SIG-M5 treated with dmso at 0.1 percent for 504 hours (cell line): ENCODE data around the gene PLEKHA6.

Experiments used
- DNase-seq: peaks from one replicate; lab custom pipeline; 2025; ENCODE audit not compliant: unreplicated experiment; lab: John Stamatoyannopoulos, UW

Gene PLEKHA6

GRCh38 chr1:204218552-204218951 lies 141.2 kb downstream of the PLEKHA6 start:
- no peak for DNase-seq

- DNase-seq = no peak
These were observed 142.1 kb downstream of the PLEKHA6 start for GRCh38 chr1:204217648-204218000.

GRCh38 chr1:204216880-204217647 lies 142.7 kb downstream of the PLEKHA6 start:
- no peak for DNase-seq

- DNase-seq = no peak
These were observed 143.5 kb downstream of the PLEKHA6 start for GRCh38 chr1:204216236-204216635.

GRCh38 chr1:204213668-204214662 lies 145.8 kb downstream of the PLEKHA6 start, which contains the start of gene GOLT1A:
GOLT1A (minus strand) TSS chr1:204213988; CDS start chr1:204213906, 82 bp downstream.
- DNase-seq = peak; percentile 79

- no peak for DNase-seq
These were observed 147.0 kb downstream of the PLEKHA6 start for GRCh38 chr1:204212715-204213114.

- no peak for DNase-seq
These were observed 148.7 kb downstream of the PLEKHA6 start for GRCh38 chr1:204211046-204211445.

- peak; percentile 32 for DNase-seq
These were observed 152.6 kb downstream of the PLEKHA6 start for GRCh38 chr1:204207136-204207616.

GRCh38 chr1:204206121-204206520 lies 153.6 kb downstream of the PLEKHA6 start:
- DNase-seq = peak; percentile 28

- no peak for DNase-seq
These were observed 154.2 kb downstream of the PLEKHA6 start for GRCh38 chr1:204205486-204205885.

GRCh38 chr1:204204944-204205343 lies 154.8 kb downstream of the PLEKHA6 start:
- no peak for DNase-seq

GRCh38 chr1:204203206-204203767 lies 156.4 kb downstream of the PLEKHA6 start:
- no peak for DNase-seq

GRCh38 chr1:204202481-204202880 lies 157.2 kb downstream of the PLEKHA6 start:
- DNase-seq = no peak

GRCh38 chr1:204201348-204202040 lies 158.2 kb downstream of the PLEKHA6 start:
- DNase-seq = no peak

- no peak for DNase-seq
These were observed 160.2 kb downstream of the PLEKHA6 start for GRCh38 chr1:204199579-204199978.

- DNase-seq = peak; percentile 47
These were observed 161.1 kb downstream of the PLEKHA6 start for GRCh38 chr1:204198348-204199340.

- no peak for DNase-seq
These were observed 162.7 kb downstream of the PLEKHA6 start for GRCh38 chr1:204197068-204197467.

- no peak for DNase-seq
These were observed 163.5 kb downstream of the PLEKHA6 start, which contains the start of gene KISS1 for GRCh38 chr1:204196068-204196795. KISS1 (minus strand) TSS chr1:204196491; CDS start chr1:204192876, 3,615 bp downstream.

- DNase-seq = no peak
These were observed 165.0 kb downstream of the PLEKHA6 start for GRCh38 chr1:204194771-204195170.
